NCI-H2196 (cell line): ENCODE data around the gene FCGBP.
"Not testable (repeated sequence)": the region's sequence is repeated elsewhere in the genome, so short reads cannot be mapped to it uniquely, and the experiment has no call there.

Source experiments
- DNase-seq: peaks from one replicate; lab custom pipeline; 2025; ENCODE audit not compliant: unreplicated experiment; lab: John Stamatoyannopoulos, UW

Gene FCGBP

DNA sequence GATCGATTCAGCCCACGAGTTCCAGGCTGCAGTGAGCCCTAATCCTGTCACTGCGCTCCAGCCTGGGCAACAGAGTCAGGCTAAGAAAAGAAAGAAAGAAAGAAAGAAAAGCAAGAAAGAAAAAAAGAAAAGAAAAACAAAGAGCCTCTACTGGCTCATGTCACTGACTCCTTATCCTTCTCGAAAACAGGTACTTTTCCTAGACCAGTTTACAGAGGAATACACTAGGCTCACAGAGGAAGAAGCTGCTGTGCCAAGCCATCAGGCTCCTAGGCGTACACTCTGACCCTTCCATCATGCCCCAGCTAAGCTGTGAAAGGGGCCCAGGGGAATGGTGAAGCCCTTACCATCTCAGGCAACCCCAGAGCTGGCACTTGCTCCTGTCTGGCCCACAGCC lies 41.9 kb downstream of the FCGBP start:
- not testable (repeated sequence) for DNase-seq

GRCh38 chr19:39891660-39892505 lies 42.6 kb downstream of the FCGBP start:
- not testable (repeated sequence) for DNase-seq

GRCh38 chr19:39890755-39891551 lies 43.5 kb downstream of the FCGBP start:
- DNase-seq = no peak

- not testable (repeated sequence) for DNase-seq
Measured at GRCh38 chr19:39889872-39890754, 44.3 kb downstream of the FCGBP start.

- DNase-seq = not testable (repeated sequence)
Measured at GRCh38 chr19:39887456-39887951, 46.9 kb downstream of the FCGBP start.

- DNase-seq = not testable (repeated sequence)
Measured at GRCh38 chr19:39885821-39886554, 48.4 kb downstream of the FCGBP start.

DNA sequence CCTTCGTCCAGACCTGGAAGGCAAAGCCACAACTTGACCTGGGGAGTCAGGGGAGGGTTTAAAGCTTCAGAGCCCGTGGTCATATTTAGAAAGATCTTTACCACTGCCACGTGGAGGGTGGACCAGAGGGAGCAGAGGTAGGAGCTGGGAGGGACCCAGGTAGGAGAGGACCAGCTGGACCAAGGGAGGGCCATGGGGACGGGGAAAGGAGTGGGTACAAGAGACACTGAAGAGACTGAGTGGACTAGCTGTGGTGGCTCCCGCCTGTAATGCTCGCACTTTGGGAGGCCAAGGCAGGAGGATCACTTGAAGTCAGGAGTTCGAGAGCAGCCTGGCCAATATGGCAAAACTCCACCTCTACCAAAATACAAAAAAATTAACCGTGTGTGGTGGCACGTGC lies 49.7 kb downstream of the FCGBP start:
- DNase-seq = not testable (repeated sequence)
